Middle frontal gyrus (tissue), 1 donor: ENCODE measurements around the gene PDGFRB.
A peak's percentile ranks its signal among the peaks of the same experiment; 100 is the strongest.

Experiments used
- DNase-seq: peaks from one replicate; pipeline ENCODE4 v3.0.0-alpha.2; 2015; ENCODE audit warnings: low spot score; ENCODE audit errors: extremely low spot score

PDGFRB gene

GRCh38 chr5:150155258-150156026 lies at the start of gene PDGFRB:
PDGFRB (minus strand) TSS chr5:150155845; CDS start chr5:150137047, 18,798 bp downstream.
- peak; percentile 40 for DNase-seq

GRCh38 chr5:150204590-150204960 lies 48.9 kb upstream of the PDGFRB start:
- DNase-seq = no peak

- DNase-seq = no peak
Observed at GRCh38 chr5:150203832-150204589, 48.4 kb upstream of the PDGFRB start.

GRCh38 chr5:150202501-150202900 lies 46.9 kb upstream of the PDGFRB start:
- no peak for DNase-seq

GRCh38 chr5:150197476-150197875 lies 41.8 kb upstream of the PDGFRB start:
- DNase-seq = no peak

- DNase-seq = no peak
Observed at GRCh38 chr5:150196986-150197385, 41.3 kb upstream of the PDGFRB start.

GRCh38 chr5:150196514-150196913 lies 40.9 kb upstream of the PDGFRB start:
- no peak for DNase-seq

GRCh38 chr5:150195736-150196485 lies 40.3 kb upstream of the PDGFRB start:
- no peak for DNase-seq

GRCh38 chr5:150192462-150192861 lies 36.8 kb upstream of the PDGFRB start:
- DNase-seq = no peak

GRCh38 chr5:150190987-150191386 lies 35.3 kb upstream of the PDGFRB start:
- no peak for DNase-seq

- no peak for DNase-seq
Observed at GRCh38 chr5:150190503-150190979, 34.9 kb upstream of the PDGFRB start.

GRCh38 chr5:150189728-150190502 lies 34.3 kb upstream of the PDGFRB start, which contains the start of gene SLC6A7:
SLC6A7 (plus strand) TSS chr5:150190062; CDS start chr5:150190328, 266 bp downstream.
- no peak for DNase-seq

GRCh38 chr5:150189326-150189725 lies 33.7 kb upstream of the PDGFRB start:
- DNase-seq = no peak

GRCh38 chr5:150188146-150188842 lies 32.6 kb upstream of the PDGFRB start:
- no peak for DNase-seq

GRCh38 chr5:150186897-150187296 lies 31.3 kb upstream of the PDGFRB start:
- DNase-seq = no peak

GRCh38 chr5:150186137-150186536 lies 30.5 kb upstream of the PDGFRB start:
- no peak for DNase-seq

GRCh38 chr5:150184990-150185912 lies 29.6 kb upstream of the PDGFRB start:
- DNase-seq = no peak

GRCh38 chr5:150184006-150184405 lies 28.4 kb upstream of the PDGFRB start:
- no peak for DNase-seq

- DNase-seq = no peak
Observed at GRCh38 chr5:150183436-150183835, 27.8 kb upstream of the PDGFRB start.
